ENCODE data around the gene ENKUR. TPM values are rescaled to one million over a fixed set of nuclear protein-coding genes. Genes with fewer than 3 reads are reported as not detected.

Gene ENKUR
- total and polyA plus RNA-seq, 2 experiments from 2014 or later = 0.44 TPM; not detected in 1

- no peak for TF ChIP-seq JUNB (IDR thresholded peaks at IDR 0.05; ENCODE audit: unreplicated experiment)
- no peak for TF ChIP-seq ZNF331 (CRISPR knock-in tag; IDR thresholded peaks at IDR 0.05; ENCODE audit: low read depth)
- TF ChIP-seq REST (IDR thresholded peaks at IDR 0.05; ENCODE audit: unreplicated experiment) = no peak
- TF ChIP-seq EZH2 (IDR thresholded peaks at IDR 0.05; ENCODE audit: low read depth, unreplicated experiment) = no peak
- TF ChIP-seq ETS1 (IDR thresholded peaks at IDR 0.05) = no peak
- TF ChIP-seq CREB1 (CRISPR knock-in tag; IDR thresholded peaks at IDR 0.05; ENCODE audit: low read depth) = no peak
- TF ChIP-seq POLR2AphosphoS5 (IDR thresholded peaks at IDR 0.05; ENCODE audit: low read depth) = no peak
- no peak for TF ChIP-seq ZNF114 (CRISPR knock-in tag; IDR thresholded peaks at IDR 0.05)
- TF ChIP-seq EZH2phosphoT487 (IDR thresholded peaks at IDR 0.05; ENCODE audit: unreplicated experiment) = no peak
- TF ChIP-seq CTCF (conservative IDR thresholded peaks at IDR 0.05; ENCODE audit: low read depth in 2 of 2) = no peak
- no peak for TF ChIP-seq STAT1 (IDR thresholded peaks at IDR 0.05; ENCODE audit: unreplicated experiment)
- Mint-ChIP-seq H3K9me3 (no peaks in the 10 kb centered on the region; the same call in 2 of the 3 replicates), H3K27me3 (ENCODE audit: insufficient read depth, low read depth, poor library complexity) (no peaks in the 10 kb centered on the region), H3K27ac (no peak overlapping the region), H3K36me3 (ENCODE audit: low read depth) (peaks cover 21% of the 10 kb centered on the region), H3K4me3 (no peak overlapping the region), H3K4me1 (peaks cover 3% of the 10 kb centered on the region; the same call in 1 of the 3 replicates)
- no peaks in the 10 kb centered on the region for H3K79me2 ChIP-seq (replicated peaks; ENCODE audit: insufficient read depth)
- H3K4me3 ChIP-seq = no peak overlapping the region
- H3K27me3 ChIP-seq (ENCODE audit: insufficient read depth) = no peaks in the 10 kb centered on the region
- no peaks in the 10 kb centered on the region for H3F3A ChIP-seq (replicated peaks; ENCODE audit: low read depth)
- H3K4me2 ChIP-seq = no peak overlapping the region
- no peak overlapping the region for H3K27ac ChIP-seq (ENCODE audit: low read depth)
- ATAC-seq = no peak
- no peaks in the 10 kb centered on the region for H4K20me1 ChIP-seq (replicated peaks; ENCODE audit: insufficient read depth)
- H3K36me3 ChIP-seq (ENCODE audit: insufficient read depth) = no peaks in the 10 kb centered on the region
- H3K9me2 ChIP-seq (ENCODE audit: insufficient read depth) = 0 out of 2 replicates have a peak, but pooled peaks cover 4% of the 10 kb centered on the region
- no peak overlapping the region for H2AFZ ChIP-seq
- DNase-seq (ENCODE audit: low spot score) = no peak
- H3K4me1 ChIP-seq (ENCODE audit: insufficient read depth) = no peaks in the 10 kb centered on the region
Observed at GRCh38 chr10:24938076-24938475, 77.9 kb downstream of the ENKUR start.

Measured in GM23338 (cell line).